GM19023 (cell line): ENCODE results near the gene FGD1.

Source experiments
- ATAC-seq: cut with Tn5 transposase; IDR thresholded peaks from one replicate; pipeline ENCODE4 v1.9.1; 2021; ENCODE audit warnings: mild to moderate bottlenecking, moderate library complexity; ENCODE audit not compliant: unreplicated experiment

FGD1 gene

GRCh38 chrX:54473993-54474859, 21.8 kb downstream of the FGD1 start:
- no peak for ATAC-seq

- no peak for ATAC-seq
These were observed 25.8 kb downstream of the FGD1 start for GRCh38 chrX:54470054-54470760.

GRCh38 chrX:54452920-54453319, 43.1 kb downstream of the FGD1 start:
- ATAC-seq: no peak

GRCh38 chrX:54449929-54450328, 46.1 kb downstream of the FGD1 start:
- no peak for ATAC-seq

GRCh38 chrX:54447461-54447860, 48.6 kb downstream of the FGD1 start:
- ATAC-seq: no peak

GRCh38 chrX:54446084-54446483, 50.0 kb downstream of the FGD1 start:
- no peak for ATAC-seq

- ATAC-seq: no peak
These were observed 51.3 kb downstream of the FGD1 start for GRCh38 chrX:54444752-54445151.

- no peak for ATAC-seq
These were observed 53.2 kb downstream of the FGD1 start for GRCh38 chrX:54442790-54443189.

GRCh38 chrX:54439960-54440871, 55.8 kb downstream of the FGD1 start, which contains the start of gene TSR2:
Gene TSR2, plus strand, starts transcription at chrX:54440404. Its CDS starts 18 bp downstream, at chrX:54440422.
- ATAC-seq: peak; percentile 98

GRCh38 chrX:54435121-54435520, 60.9 kb downstream of the FGD1 start:
- ATAC-seq: no peak

- no peak for ATAC-seq
These were observed 65.5 kb downstream of the FGD1 start for GRCh38 chrX:54430519-54430918.

- no peak for ATAC-seq
These were observed 68.1 kb downstream of the FGD1 start for GRCh38 chrX:54427837-54428424.

GRCh38 chrX:54423161-54423888, 72.7 kb downstream of the FGD1 start:
- no peak for ATAC-seq

GRCh38 chrX:54422168-54422567, 73.9 kb downstream of the FGD1 start:
- no peak for ATAC-seq

GRCh38 chrX:54419559-54420302, 76.3 kb downstream of the FGD1 start:
- no peak for ATAC-seq

GRCh38 chrX:54416965-54417364, 79.1 kb downstream of the FGD1 start:
- ATAC-seq: no peak

GRCh38 chrX:54415534-54416350, 80.3 kb downstream of the FGD1 start:
- ATAC-seq: no peak

- ATAC-seq: no peak
These were observed 82.3 kb downstream of the FGD1 start for GRCh38 chrX:54413753-54414152.
